Hematopoietic multipotent progenitor cell treated with erythropoietin and hydrocortisone succinate and interleukin-3 and kit ligand, for 17 days (in vitro differentiated cells): ENCODE data around the gene PRKG1.

ENCODE experiments used
- DNase-seq: peaks from one replicate; pipeline ENCODE4 v3.0.0-alpha.2; 2015; ENCODE audit warnings: low spot score

Gene PRKG1

GRCh38 chr10:51886438-51887068, 812.3 kb downstream of the PRKG1 start:
- DNase-seq, result no peak

- DNase-seq, result no peak
These were observed 814.0 kb downstream of the PRKG1 start for GRCh38 chr10:51888263-51888662.

GRCh38 chr10:51892313-51892712, 818.0 kb downstream of the PRKG1 start:
- DNase-seq, result no peak

GRCh38 chr10:51892965-51893658, 818.8 kb downstream of the PRKG1 start:
- no peak for DNase-seq

- no peak for DNase-seq
These were observed 820.7 kb downstream of the PRKG1 start for GRCh38 chr10:51894771-51895578.

GRCh38 chr10:51896849-51897248, 822.6 kb downstream of the PRKG1 start:
- no peak for DNase-seq

- no peak for DNase-seq
These were observed 823.3 kb downstream of the PRKG1 start for GRCh38 chr10:51897560-51897959.

- DNase-seq, result no peak
These were observed 825.9 kb downstream of the PRKG1 start for GRCh38 chr10:51900180-51900579.

GRCh38 chr10:51903675-51904074, 829.4 kb downstream of the PRKG1 start:
- DNase-seq, result no peak

GRCh38 chr10:51905032-51905431, 830.7 kb downstream of the PRKG1 start:
- no peak for DNase-seq

- no peak for DNase-seq
These were observed 833.1 kb downstream of the PRKG1 start for GRCh38 chr10:51907361-51907760.

GRCh38 chr10:51910189-51910588, 835.9 kb downstream of the PRKG1 start:
- DNase-seq, result no peak

- no peak for DNase-seq
These were observed 836.3 kb downstream of the PRKG1 start for GRCh38 chr10:51910596-51910995.

GRCh38 chr10:51911723-51912122, 837.4 kb downstream of the PRKG1 start:
- DNase-seq, result no peak

- DNase-seq, result no peak
These were observed 840.8 kb downstream of the PRKG1 start for GRCh38 chr10:51915031-51915542.

GRCh38 chr10:51918440-51918839, 844.2 kb downstream of the PRKG1 start:
- DNase-seq, result no peak

GRCh38 chr10:51918884-51919325, 844.6 kb downstream of the PRKG1 start:
- no peak for DNase-seq

- no peak for DNase-seq
These were observed 846.4 kb downstream of the PRKG1 start for GRCh38 chr10:51920672-51921071.

GRCh38 chr10:51924359-51924758, 850.1 kb downstream of the PRKG1 start:
- no peak for DNase-seq

- DNase-seq, result no peak
These were observed 852.0 kb downstream of the PRKG1 start for GRCh38 chr10:51926337-51926736.

- DNase-seq, result no peak
These were observed 853.9 kb downstream of the PRKG1 start for GRCh38 chr10:51928162-51928561.

GRCh38 chr10:51932530-51932929, 858.2 kb downstream of the PRKG1 start:
- DNase-seq, result no peak

GRCh38 chr10:51934373-51934772, 860.1 kb downstream of the PRKG1 start:
- DNase-seq, result no peak
